Natural killer cell (primary cell): Measurements from ENCODE around the gene KTN1. TPM values are rescaled to one million over a fixed set of nuclear protein-coding genes. Genes with fewer than 3 reads are reported as not detected.

Experiments
- ATAC-seq, 3 donors: fragments of 150-1000 bp in 2 of 3; fragments of 200-7000 bp in 1 of 3; cut with Tn5 transposase; 1 replicate in 1 of 3; 2 replicates in 2 of 3; pipeline ENCODE4 v1.10.0; 2021; ENCODE audit warnings: mild to moderate bottlenecking in 2 of 3, moderate library complexity in 2 of 3
- DNase-seq, 2 donors: peaks; one replicate each; pipeline versions ENCODE4 v3.0.0 to v3.0.0-alpha.2; 2013 to 2021; ENCODE audit warnings: mixed read lengths in 1 of 2
- H3K27ac ChIP-seq: one replicate; pipeline ENCODE4 v1.5.1; 2013; ENCODE audit warnings: mild to moderate bottlenecking, low read length
- H3K27me3 ChIP-seq: one replicate; pipeline ENCODE4 v1.6.1; 2013; ENCODE audit warnings: low read length; ENCODE audit not compliant: control insufficient read depth, insufficient read depth
- H3K36me3 ChIP-seq: one replicate; pipeline ENCODE4 v1.6.1; 2013; ENCODE audit warnings: low read length; ENCODE audit not compliant: control insufficient read depth, insufficient read depth
- H3K4me1 ChIP-seq: one replicate; pipeline ENCODE4 v1.6.1; 2013; ENCODE audit warnings: low read length; ENCODE audit not compliant: control insufficient read depth, insufficient read depth
- H3K4me3 ChIP-seq: one replicate; pipeline ENCODE4 v1.5.1; 2013; ENCODE audit warnings: low read length
- H3K9me3 ChIP-seq: one replicate; pipeline ENCODE4 v1.6.1; 2013; ENCODE audit warnings: low read length; ENCODE audit not compliant: control insufficient read depth, insufficient read depth
- H3K27ac Mint-ChIP-seq, 2 donors: one replicate each; pipeline ENCODE4 v1.8.0; 2022; ENCODE audit warnings: mild to moderate bottlenecking in 2 of 2, mixed read lengths in 2 of 2, moderate library complexity in 1 of 2
- H3K27me3 Mint-ChIP-seq, 2 donors: one replicate each; pipeline ENCODE4 v1.8.0; 2022; ENCODE audit warnings: low read depth in 2 of 2, mixed read lengths in 2 of 2
- H3K36me3 Mint-ChIP-seq: one replicate; pipeline ENCODE4 v1.8.0; 2022; ENCODE audit warnings: mixed read lengths
- H3K4me1 Mint-ChIP-seq, 2 donors: one replicate each; pipeline ENCODE4 v1.8.0; 2022; ENCODE audit warnings: mixed read lengths in 2 of 2
- H3K4me3 Mint-ChIP-seq: one replicate; pipeline ENCODE4 v1.8.0; 2022; ENCODE audit warnings: mild to moderate bottlenecking, moderate library complexity, mixed read lengths
- H3K9me3 Mint-ChIP-seq, 2 donors: one replicate each; pipeline ENCODE4 v1.8.0; 2022; ENCODE audit warnings: mixed read lengths in 2 of 2
- WGBS: methylation state at CpG from one replicate; pipeline ENCODE4 v1.1.7; 2013; ENCODE audit warnings: missing lambda C conversion rate; ENCODE audit not compliant: insufficient coverage; 5-methylcytosine and 5-hydroxymethylcytosine counted together
- intact Hi-C: fragments of 100-400 bp; cut with micrococcal nuclease; formaldehyde crosslinking; loops from one replicate; pipeline ENCODE4 v1.14.2; 2022
- total RNA-seq, 4 donors: library from RNA; stranded (reverse); fragments of 120-200 nt in 1 of 4; gene quantifications; one replicate each; pipeline versions ENCODE4 v1.2.3 to v1.2.4, GENCODE V29; 2013 to 2022
- TF ChIP-seq, protein P1 (sequence below): fragments of 200-600 bp; IDR thresholded peaks from one replicate; pipeline ENCODE4 v1.8.0; 2022; ENCODE audit warnings: antibody characterized with exemption

KTN1 gene
- total RNA-seq, 3 donors from 2014 or later (not counting 1 experiment from before 2014, with no cell fraction given), result 63.1 to 96.7 (median 72.8) TPM

DNA sequence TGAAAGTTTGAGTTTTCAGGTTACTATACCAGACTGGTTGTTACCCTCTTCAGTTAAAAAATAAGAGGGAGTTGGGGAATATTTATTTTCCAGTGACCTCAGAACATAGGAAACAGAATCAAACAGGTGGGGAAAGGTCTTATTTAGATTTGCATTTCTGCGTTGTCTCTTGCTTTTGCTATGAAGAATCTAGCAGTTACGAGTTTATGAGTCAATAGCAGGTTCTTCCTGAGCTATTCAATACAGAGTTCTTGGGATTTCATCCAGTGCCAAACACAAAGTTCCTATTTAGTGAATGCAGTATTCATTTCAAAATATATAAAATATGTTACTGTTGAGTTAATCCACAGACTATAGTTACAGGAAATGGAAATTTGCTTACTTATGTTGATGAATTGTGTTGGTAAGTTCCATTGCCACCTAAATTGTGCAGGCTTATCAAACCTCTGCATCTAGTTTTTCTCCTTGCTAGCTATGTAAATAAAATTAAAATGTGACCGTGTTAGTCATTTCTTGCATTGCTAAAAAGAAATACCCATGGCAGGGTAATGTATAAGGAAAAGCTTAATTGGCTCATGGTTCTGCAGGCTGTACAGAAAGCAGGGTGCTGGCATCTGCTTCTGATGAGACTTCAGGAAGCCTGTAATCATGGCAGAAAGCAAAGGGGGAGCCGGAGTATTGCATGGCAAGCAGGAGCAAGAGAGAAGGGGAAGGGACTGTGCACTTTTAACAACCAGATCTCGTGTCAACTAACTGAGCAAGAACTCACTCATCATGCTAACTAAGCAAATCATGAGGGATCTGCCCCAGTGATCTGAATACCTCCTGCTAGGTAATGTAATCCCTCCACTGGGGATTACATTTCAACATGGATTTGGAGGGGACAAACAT lies 110.2 kb downstream of the KTN1 start:
- DNase-seq (no peak), ATAC-seq (no peak)
- Mint-ChIP-seq H3K4me1 (no peaks in the 10 kb centered on the region), H3K9me3 (no peaks in the 10 kb centered on the region), H3K36me3 (no peaks in the 10 kb centered on the region), H3K4me3 (no peak overlapping the region), H3K27me3 (no peaks in the 10 kb centered on the region), H3K27ac (no peak overlapping the region)
- Histone ChIP-seq H3K27ac (no peak overlapping the region), H3K9me3 (no peaks in the 10 kb centered on the region), H3K27me3 (no peaks in the 10 kb centered on the region), H3K36me3 (peaks cover 8% of the 10 kb centered on the region), H3K4me1 (no peaks in the 10 kb centered on the region), H3K4me3 (no peak overlapping the region)
- TF ChIP-seq, protein P1, sequence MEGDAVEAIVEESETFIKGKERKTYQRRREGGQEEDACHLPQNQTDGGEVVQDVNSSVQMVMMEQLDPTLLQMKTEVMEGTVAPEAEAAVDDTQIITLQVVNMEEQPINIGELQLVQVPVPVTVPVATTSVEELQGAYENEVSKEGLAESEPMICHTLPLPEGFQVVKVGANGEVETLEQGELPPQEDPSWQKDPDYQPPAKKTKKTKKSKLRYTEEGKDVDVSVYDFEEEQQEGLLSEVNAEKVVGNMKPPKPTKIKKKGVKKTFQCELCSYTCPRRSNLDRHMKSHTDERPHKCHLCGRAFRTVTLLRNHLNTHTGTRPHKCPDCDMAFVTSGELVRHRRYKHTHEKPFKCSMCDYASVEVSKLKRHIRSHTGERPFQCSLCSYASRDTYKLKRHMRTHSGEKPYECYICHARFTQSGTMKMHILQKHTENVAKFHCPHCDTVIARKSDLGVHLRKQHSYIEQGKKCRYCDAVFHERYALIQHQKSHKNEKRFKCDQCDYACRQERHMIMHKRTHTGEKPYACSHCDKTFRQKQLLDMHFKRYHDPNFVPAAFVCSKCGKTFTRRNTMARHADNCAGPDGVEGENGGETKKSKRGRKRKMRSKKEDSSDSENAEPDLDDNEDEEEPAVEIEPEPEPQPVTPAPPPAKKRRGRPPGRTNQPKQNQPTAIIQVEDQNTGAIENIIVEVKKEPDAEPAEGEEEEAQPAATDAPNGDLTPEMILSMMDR, result no peak
- intact Hi-C loops, result no loop called here
- 95% methylated on average over 5 of the region's 5 CpGs for WGBS

DNA sequence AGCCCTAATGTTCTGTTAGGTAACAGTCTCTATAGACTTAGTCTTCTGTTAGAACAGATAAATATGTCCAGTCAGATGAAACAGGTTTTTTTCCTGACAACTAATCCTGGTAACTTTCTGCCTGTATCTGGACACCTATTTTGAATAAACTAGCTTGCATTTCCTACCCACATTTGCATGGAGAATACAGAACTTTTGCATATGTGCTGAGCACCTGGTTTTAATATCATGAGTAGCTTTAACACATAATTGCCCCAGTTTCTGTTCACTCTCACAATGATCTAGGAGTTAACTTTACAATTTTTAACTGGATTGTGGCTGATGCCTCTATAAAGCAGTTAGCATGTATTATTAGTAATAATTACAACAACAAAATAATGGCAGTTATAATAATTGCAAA lies 111.7 kb downstream of the KTN1 start:
- no peak overlapping the region for H3K27ac Mint-ChIP-seq
- intact Hi-C loops, result no loop called here
- DNase-seq (no peak), ATAC-seq (no peak)
- H3K9me3 ChIP-seq, result no peaks in the 10 kb centered on the region
- H3K4me3 Mint-ChIP-seq, result no peak overlapping the region
- no peaks in the 10 kb centered on the region for H3K4me1 ChIP-seq
- no peaks in the 10 kb centered on the region for H3K27me3 Mint-ChIP-seq
- H3K9me3 Mint-ChIP-seq, result no peaks in the 10 kb centered on the region
- no peak overlapping the region for H3K4me3 ChIP-seq
- no peaks in the 10 kb centered on the region for H3K4me1 Mint-ChIP-seq
- no peaks in the 10 kb centered on the region for H3K27me3 ChIP-seq
- peaks cover 4% of the 10 kb centered on the region for H3K36me3 ChIP-seq
- TF ChIP-seq, protein P1, result no peak
- no peak overlapping the region for H3K27ac ChIP-seq
- no peaks in the 10 kb centered on the region for H3K36me3 Mint-ChIP-seq

DNA sequence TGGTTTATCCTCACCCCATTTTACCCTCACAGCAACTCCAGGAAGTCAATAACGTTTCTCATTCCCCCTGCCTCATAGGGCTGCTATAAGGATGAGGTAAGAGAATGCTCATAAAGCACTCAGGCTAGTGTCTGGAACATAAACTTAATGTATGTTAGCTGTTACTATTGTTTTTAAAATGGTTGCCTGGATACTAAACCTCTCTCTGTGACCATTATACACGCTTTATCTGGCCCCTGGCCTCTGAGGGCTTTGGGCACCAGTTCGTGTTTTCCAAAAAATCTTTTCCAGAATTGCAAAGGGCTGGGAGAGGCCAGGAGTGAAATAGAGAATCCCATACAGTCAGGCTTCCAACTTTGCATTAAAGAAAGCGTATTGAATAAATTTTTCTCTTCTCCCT lies 113.9 kb downstream of the KTN1 start:
- Mint-ChIP-seq H3K4me3 (no peak overlapping the region), H3K27me3 (no peaks in the 10 kb centered on the region), H3K4me1 (no peaks in the 10 kb centered on the region), H3K9me3 (no peaks in the 10 kb centered on the region), H3K36me3 (no peaks in the 10 kb centered on the region), H3K27ac (no peak overlapping the region)
- Histone ChIP-seq H3K4me3 (no peak overlapping the region), H3K27me3 (no peaks in the 10 kb centered on the region), H3K4me1 (no peaks in the 10 kb centered on the region), H3K9me3 (no peaks in the 10 kb centered on the region), H3K36me3 (no peaks in the 10 kb centered on the region), H3K27ac (no peak overlapping the region)
- TF ChIP-seq, protein P1, result no peak
- WGBS, result 90% methylated on average over 2 of the region's 4 CpGs
- ATAC-seq, result no peak
- no peak for DNase-seq
- intact Hi-C loops, result no loop called here

DNA sequence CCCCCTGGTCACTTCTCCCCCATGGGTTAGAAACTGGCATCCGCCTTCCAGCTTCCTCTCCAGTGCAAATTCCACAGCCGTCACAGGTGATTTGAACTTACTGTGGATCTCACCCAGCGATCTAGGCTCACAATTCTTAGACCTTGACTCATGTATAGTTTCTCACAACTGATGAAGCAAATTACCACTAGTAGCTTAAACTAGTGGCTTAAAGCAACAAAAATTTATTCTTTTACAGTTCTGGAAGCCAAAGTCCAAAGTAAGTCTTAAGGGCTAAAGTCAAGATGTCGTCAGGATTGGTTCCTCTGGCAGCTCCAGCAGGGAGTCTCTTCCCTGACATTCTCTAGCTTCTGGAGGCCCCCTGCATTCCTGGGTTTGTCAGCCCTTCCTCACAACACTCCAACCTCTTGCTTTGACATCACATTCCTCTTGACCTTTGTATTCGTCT lies 117.4 kb downstream of the KTN1 start:
- H3K4me3 ChIP-seq, result no peak overlapping the region
- H3K27ac ChIP-seq, result no peak overlapping the region
- Mint-ChIP-seq H3K36me3 (no peaks in the 10 kb centered on the region), H3K4me1 (no peaks in the 10 kb centered on the region), H3K27ac (no peak overlapping the region), H3K27me3 (no peaks in the 10 kb centered on the region), H3K9me3 (no peaks in the 10 kb centered on the region), H3K4me3 (no peak overlapping the region)
- no peaks in the 10 kb centered on the region for H3K9me3 ChIP-seq
- DNase-seq (no peak), ATAC-seq (no peak)
- 94% methylated on average over 5 of the region's 5 CpGs for WGBS
- H3K36me3 ChIP-seq, result no peaks in the 10 kb centered on the region
- no peaks in the 10 kb centered on the region for H3K4me1 ChIP-seq
- no peaks in the 10 kb centered on the region for H3K27me3 ChIP-seq
- intact Hi-C loops, result no loop called here
- TF ChIP-seq, protein P1, result no peak
